ENCODE measurements around the gene MXD3. TPM values are rescaled to one million over a fixed set of nuclear protein-coding genes. Genes with fewer than 3 reads are reported as not detected.

Gene MXD3
- total and polyA plus RNA-seq, 4 experiments from 2014 or later: 0.28 to 17.3 (median 9.3) TPM

GRCh38 chr5:177354256-177354655, 42.6 kb upstream of the MXD3 start:
- H3K36me3 ChIP-seq (ENCODE audit: insufficient read depth, low read length): peaks cover 7% of the 10 kb centered on the region
- no peak overlapping the region for H3K27ac ChIP-seq (ENCODE audit: low read depth, low read length)
- peak overlapping the region in 2 of 7 donors; percentile 47 to 57 for H3K27ac Mint-ChIP-seq
- no peaks in the 10 kb centered on the region for H3K9me3 ChIP-seq (ENCODE audit: control insufficient read depth in 1 of 2, low read length in 2 of 2)
- H3K27me3 Mint-ChIP-seq: no peaks in the 10 kb centered on the region
- ChIA-PET POLR2A (ENCODE audit: partially characterized antibody) (interaction anchor here (1.7 to 4.9 kb wide), 3 partner anchors 75 to 101 kb away, joined by 4 to 22 read pairs (median 18); partner anchors contain the start of gene PRR7), CTCF (ENCODE audit: partially characterized antibody) (interaction anchor here (0.7 to 8.7 kb wide), 3 partner anchors 16 to 215 kb away, joined by 3 to 90 read pairs (median 32); no protein-coding TSS in a partner anchor)
- no peaks in the 10 kb centered on the region for H3K27me3 ChIP-seq (ENCODE audit: insufficient read depth, low read length)
- intact Hi-C loops (cut with micrococcal nuclease): no loop called here
- H3K4me1 ChIP-seq (ENCODE audit: insufficient read depth, low read length): peaks cover 60% of the 10 kb centered on the region
- H3K4me3 ChIP-seq (ENCODE audit: low read length in 2 of 2): no peak overlapping the region
- peaks cover 5 to 31% of the 10 kb centered on the region in 2 donors for H3K36me3 Mint-ChIP-seq
- DNase-seq: no peak
- peaks cover 0 to 3% (median under 1%) of the 10 kb centered on the region in 8 donors for H3K9me3 Mint-ChIP-seq
- peaks cover 45 to 90% (median 66%) of the 10 kb centered on the region in 4 donors for H3K4me1 Mint-ChIP-seq
- peak overlapping the region in 2 of 8 donors; percentile 40 to 48 for H3K4me3 Mint-ChIP-seq

- Mint-ChIP-seq H3K4me1 (peaks cover 43 to 83% (median 64%) of the 10 kb centered on the region in 4 donors), H3K9me3 (peaks cover 0 to 3% (median under 1%) of the 10 kb centered on the region in 8 donors), H3K36me3 (peaks cover 9 to 27% of the 10 kb centered on the region in 2 donors), H3K4me3 (peak overlapping the region in 5 of 8 donors; percentile 10 to 30 (median 25)), H3K27ac (peak overlapping the region in 2 of 7 donors; percentile 16 to 68), H3K27me3 (no peaks in the 10 kb centered on the region)
- DNase-seq: no peak
- Histone ChIP-seq H3K27ac (ENCODE audit: low read depth, low read length) (no peak overlapping the region), H3K27me3 (ENCODE audit: insufficient read depth, low read length) (no peaks in the 10 kb centered on the region), H3K4me1 (ENCODE audit: insufficient read depth, low read length) (peaks cover 59% of the 10 kb centered on the region), H3K36me3 (ENCODE audit: insufficient read depth, low read length) (peaks cover 13% of the 10 kb centered on the region), H3K4me3 (ENCODE audit: low read length in 2 of 2) (no peak overlapping the region), H3K9me3 (ENCODE audit: control insufficient read depth in 1 of 2, low read length in 2 of 2) (no peaks in the 10 kb centered on the region)
- CTCF ChIA-PET (ENCODE audit: partially characterized antibody): interaction anchor here (0.9 to 5.2 kb wide), 5 partner anchors 16 to 102 kb away, joined by 4 to 32 read pairs (median 13); no protein-coding TSS in a partner anchor
- POLR2A ChIA-PET (ENCODE audit: partially characterized antibody): interaction anchor here (0.9 to 3.6 kb wide), 2 partner anchors 8 to 37 kb away, joined by 3 to 39 read pairs; no protein-coding TSS in a partner anchor
- intact Hi-C loops (cut with micrococcal nuclease): no loop called here
Observed at GRCh38 chr5:177353093-177353492, 41.4 kb upstream of the MXD3 start.

GRCh38 chr5:177351392-177352329, 40.0 kb upstream of the MXD3 start, which contains the start of gene LMAN2:
Gene LMAN2, minus strand, starts transcription at chr5:177351668. Its CDS starts 21 bp downstream, at chr5:177351647.
- H3K4me1 Mint-ChIP-seq: peaks cover 42 to 81% (median 63%) of the 10 kb centered on the region in 4 donors

GRCh38 chr5:177350776-177351391, 39.2 kb upstream of the MXD3 start:
- Histone ChIP-seq H3K27me3 (ENCODE audit: insufficient read depth, low read length) (no peaks in the 10 kb centered on the region), H3K9me3 (ENCODE audit: control insufficient read depth in 1 of 2, low read length in 2 of 2) (no peaks in the 10 kb centered on the region), H3K27ac (ENCODE audit: low read depth, low read length) (peak overlapping the region; percentile 93), H3K4me1 (ENCODE audit: insufficient read depth, low read length) (peaks cover 59% of the 10 kb centered on the region), H3K4me3 (ENCODE audit: low read length in 2 of 2) (peak overlapping the region; percentile 91 to 99), H3K36me3 (ENCODE audit: insufficient read depth, low read length) (peaks cover 18% of the 10 kb centered on the region)
- H3K27me3 Mint-ChIP-seq: no peaks in the 10 kb centered on the region
- CTCF ChIA-PET (ENCODE audit: partially characterized antibody): interaction anchor here (1.6 to 5.2 kb wide), 6 partner anchors 19 to 105 kb away, joined by 5 to 32 read pairs (median 16); no protein-coding TSS in a partner anchor
- peaks cover 0 to 2% (median 0%) of the 10 kb centered on the region in 8 donors for H3K9me3 Mint-ChIP-seq
- H3K4me1 Mint-ChIP-seq: peaks cover 39 to 79% (median 62%) of the 10 kb centered on the region in 4 donors
- peaks cover 9 to 43% of the 10 kb centered on the region in 2 donors for H3K36me3 Mint-ChIP-seq
- peak overlapping the region; percentile 91 to 100 (median 97) for H3K4me3 Mint-ChIP-seq
- peak in 1 of 5 donors; percentile 14 for DNase-seq
- peak overlapping the region; percentile 97 to 100 (median 99) for H3K27ac Mint-ChIP-seq
- intact Hi-C loops (cut with micrococcal nuclease): loop anchor here (2.0 kb wide), 2 partner anchors 38 to 242 kb away; partner anchors contain the start of gene TMED9
- POLR2A ChIA-PET (ENCODE audit: partially characterized antibody): interaction anchor here (0.8 to 3.6 kb wide), 12 partner anchors 10 to 218 kb away, joined by 3 to 52 read pairs (median 10); partner anchors contain the start of genes DDX41 and MXD3

More at GRCh38 chr5:177351392-177352329, 40.0 kb upstream of the MXD3 start, which contains the start of gene LMAN2:
- POLR2A ChIA-PET (ENCODE audit: partially characterized antibody): interaction anchor here (0.8 to 3.6 kb wide), 23 partner anchors 9 to 248 kb away, joined by 3 to 52 read pairs (median 5); partner anchors contain the start of genes B4GALT7, DDX41, MXD3 and PRELID1
- peak; percentile 93 to 95 (median 94) for DNase-seq
- H3K4me1 ChIP-seq (ENCODE audit: insufficient read depth, low read length): peaks cover 62% of the 10 kb centered on the region
- CTCF ChIA-PET (ENCODE audit: partially characterized antibody): interaction anchor here (0.8 to 5.2 kb wide), 9 partner anchors 10 to 104 kb away, joined by 3 to 32 read pairs (median 11); no protein-coding TSS in a partner anchor
- peaks cover 18% of the 10 kb centered on the region for H3K36me3 ChIP-seq (ENCODE audit: insufficient read depth, low read length)
- H3K27me3 Mint-ChIP-seq: no peaks in the 10 kb centered on the region
- no peaks in the 10 kb centered on the region for H3K27me3 ChIP-seq (ENCODE audit: insufficient read depth, low read length)
- peaks cover 9 to 35% of the 10 kb centered on the region in 2 donors for H3K36me3 Mint-ChIP-seq
- peak within 1 kb of the TSS; percentile 93 for H3K27ac ChIP-seq (ENCODE audit: low read depth, low read length)
- no peaks in the 10 kb centered on the region for H3K9me3 ChIP-seq (ENCODE audit: control insufficient read depth in 1 of 2, low read length in 2 of 2)
- intact Hi-C loops (cut with micrococcal nuclease): loop anchor here (1.0 to 2.0 kb wide), 3 partner anchors 39 to 241 kb away; partner anchors contain the start of gene TMED9
- H3K9me3 Mint-ChIP-seq: peaks cover 0 to 2% (median 0%) of the 10 kb centered on the region in 8 donors
- peak within 1 kb of the TSS; percentile 91 to 99 for H3K4me3 ChIP-seq (ENCODE audit: low read length in 2 of 2)
- peak within 1 kb of the TSS; percentile 91 to 100 (median 97) for H3K4me3 Mint-ChIP-seq
- H3K27ac Mint-ChIP-seq: peak within 1 kb of the TSS; percentile 97 to 100 (median 99)

- ChIA-PET CTCF (ENCODE audit: partially characterized antibody) (interaction anchor here (2.2 kb wide), 1 partner anchor 32 kb away, joined by 8 read pairs; no protein-coding TSS in a partner anchor), POLR2A (ENCODE audit: partially characterized antibody) (interaction anchor here (1.1 to 3.6 kb wide), 5 partner anchors 11 to 53 kb away, joined by 5 to 52 read pairs (median 32); no protein-coding TSS in a partner anchor)
- Mint-ChIP-seq H3K4me3 (peak overlapping the region; percentile 72 to 100 (median 90)), H3K27ac (peak overlapping the region; percentile 60 to 97 (median 81)), H3K9me3 (no peaks in the 10 kb centered on the region), H3K4me1 (peaks cover 35 to 67% (median 54%) of the 10 kb centered on the region in 4 donors), H3K27me3 (no peaks in the 10 kb centered on the region), H3K36me3 (peaks cover 9 to 47% of the 10 kb centered on the region in 2 donors)
- H3K27ac ChIP-seq (ENCODE audit: low read depth, low read length): no peak overlapping the region
- no peaks in the 10 kb centered on the region for H3K27me3 ChIP-seq (ENCODE audit: insufficient read depth, low read length)
- peaks cover 18% of the 10 kb centered on the region for H3K36me3 ChIP-seq (ENCODE audit: insufficient read depth, low read length)
- H3K4me3 ChIP-seq (ENCODE audit: low read length in 2 of 2): peak overlapping the region in 1 of 2 donors; percentile 91
- peaks cover 49% of the 10 kb centered on the region for H3K4me1 ChIP-seq (ENCODE audit: insufficient read depth, low read length)
- H3K9me3 ChIP-seq (ENCODE audit: control insufficient read depth in 1 of 2, low read length in 2 of 2): no peaks in the 10 kb centered on the region
- DNase-seq: no peak
- intact Hi-C loops (cut with micrococcal nuclease): loop anchor here (2.0 kb wide), 2 partner anchors 37 to 243 kb away; partner anchors contain the start of gene TMED9
Observed at GRCh38 chr5:177349762-177350161, 38.1 kb upstream of the MXD3 start.

GRCh38 chr5:177349362-177349647, 37.6 kb upstream of the MXD3 start:
- Histone ChIP-seq H3K27me3 (ENCODE audit: insufficient read depth, low read length) (no peaks in the 10 kb centered on the region), H3K4me3 (ENCODE audit: low read length in 2 of 2) (no peak overlapping the region), H3K9me3 (ENCODE audit: control insufficient read depth in 1 of 2, low read length in 2 of 2) (no peaks in the 10 kb centered on the region), H3K27ac (ENCODE audit: low read depth, low read length) (no peak overlapping the region), H3K4me1 (ENCODE audit: insufficient read depth, low read length) (peaks cover 49% of the 10 kb centered on the region), H3K36me3 (ENCODE audit: insufficient read depth, low read length) (peaks cover 18% of the 10 kb centered on the region)
- no peaks in the 10 kb centered on the region for H3K27me3 Mint-ChIP-seq
- no peaks in the 10 kb centered on the region for H3K9me3 Mint-ChIP-seq
- POLR2A ChIA-PET (ENCODE audit: partially characterized antibody): interaction anchor here (1.0 to 3.6 kb wide), 3 partner anchors 9 to 22 kb away, joined by 3 to 52 read pairs (median 3); partner anchors contain the start of gene RGS14
- no peak for DNase-seq
- CTCF ChIA-PET (ENCODE audit: partially characterized antibody): interaction anchor here (1.4 to 2.2 kb wide), 2 partner anchors 32 to 39 kb away, joined by 4 to 8 read pairs; no protein-coding TSS in a partner anchor
- intact Hi-C loops (cut with micrococcal nuclease): no loop called here
- H3K27ac Mint-ChIP-seq: peak overlapping the region in 2 of 7 donors; percentile 75 to 97
- peaks cover 9 to 49% of the 10 kb centered on the region in 2 donors for H3K36me3 Mint-ChIP-seq
- peak overlapping the region in 7 of 8 donors; percentile 39 to 100 (median 97) for H3K4me3 Mint-ChIP-seq
- peaks cover 33 to 63% (median 50%) of the 10 kb centered on the region in 4 donors for H3K4me1 Mint-ChIP-seq
